ENCODE results near the gene ZMYND8. TPM values are rescaled to one million over a fixed set of nuclear protein-coding genes. Genes with fewer than 3 reads are reported as not detected.
"Not testable (repeated sequence)": the region's sequence is repeated elsewhere in the genome, so short reads cannot be mapped to it uniquely, and the experiment has no call there.

ZMYND8 gene
- total RNA-seq, 1 experiment from 2014 or later: 50.7 TPM

- TF ChIP-seq TCF7L2 (IDR thresholded peaks at IDR 0.05; ENCODE audit: low read depth, low read length) (no peak), POLR2AphosphoS5 (IDR thresholded peaks at IDR 0.05; ENCODE audit: low read depth, low read length) (no peak), SIN3A (IDR thresholded peaks at IDR 0.05; ENCODE audit: borderline replicate concordance, insufficient read depth, low read depth, low read length) (no peak), CTCF (IDR thresholded peaks at IDR 0.05) (no peak)
- TF ChIP-seq, protein P1, sequence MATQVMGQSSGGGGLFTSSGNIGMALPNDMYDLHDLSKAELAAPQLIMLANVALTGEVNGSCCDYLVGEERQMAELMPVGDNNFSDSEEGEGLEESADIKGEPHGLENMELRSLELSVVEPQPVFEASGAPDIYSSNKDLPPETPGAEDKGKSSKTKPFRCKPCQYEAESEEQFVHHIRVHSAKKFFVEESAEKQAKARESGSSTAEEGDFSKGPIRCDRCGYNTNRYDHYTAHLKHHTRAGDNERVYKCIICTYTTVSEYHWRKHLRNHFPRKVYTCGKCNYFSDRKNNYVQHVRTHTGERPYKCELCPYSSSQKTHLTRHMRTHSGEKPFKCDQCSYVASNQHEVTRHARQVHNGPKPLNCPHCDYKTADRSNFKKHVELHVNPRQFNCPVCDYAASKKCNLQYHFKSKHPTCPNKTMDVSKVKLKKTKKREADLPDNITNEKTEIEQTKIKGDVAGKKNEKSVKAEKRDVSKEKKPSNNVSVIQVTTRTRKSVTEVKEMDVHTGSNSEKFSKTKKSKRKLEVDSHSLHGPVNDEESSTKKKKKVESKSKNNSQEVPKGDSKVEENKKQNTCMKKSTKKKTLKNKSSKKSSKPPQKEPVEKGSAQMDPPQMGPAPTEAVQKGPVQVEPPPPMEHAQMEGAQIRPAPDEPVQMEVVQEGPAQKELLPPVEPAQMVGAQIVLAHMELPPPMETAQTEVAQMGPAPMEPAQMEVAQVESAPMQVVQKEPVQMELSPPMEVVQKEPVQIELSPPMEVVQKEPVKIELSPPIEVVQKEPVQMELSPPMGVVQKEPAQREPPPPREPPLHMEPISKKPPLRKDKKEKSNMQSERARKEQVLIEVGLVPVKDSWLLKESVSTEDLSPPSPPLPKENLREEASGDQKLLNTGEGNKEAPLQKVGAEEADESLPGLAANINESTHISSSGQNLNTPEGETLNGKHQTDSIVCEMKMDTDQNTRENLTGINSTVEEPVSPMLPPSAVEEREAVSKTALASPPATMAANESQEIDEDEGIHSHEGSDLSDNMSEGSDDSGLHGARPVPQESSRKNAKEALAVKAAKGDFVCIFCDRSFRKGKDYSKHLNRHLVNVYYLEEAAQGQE (IDR thresholded peaks at IDR 0.05; ENCODE audit: insufficient read depth in 1 of 2, low read depth in 2 of 2, low read length in 1 of 2): no peak
- intact Hi-C loops (cut with micrococcal nuclease; ENCODE audit: unreplicated experiment) (no loop called here), in situ Hi-C loops (cut with HindIII; ENCODE audit: low pct_unique_long_range_greater_than_20kb, low sequenced_read_pairs) (no loop called here)
- ChIA-PET POLR2A (no interaction called here), CTCF (no interaction called here)
- H3K27ac ChIP-seq (ENCODE audit: low read length): no peak overlapping the region
- DNase-seq (ENCODE audit: low read depth, low spot score): no peak
- H3K4me3 ChIP-seq (ENCODE audit: low read depth in 2 of 2, low read length in 2 of 2): no peak overlapping the region
- H3K4me1 ChIP-seq (ENCODE audit: control insufficient read depth, insufficient read depth, low read length): no peaks in the 10 kb centered on the region
- no peak for ATAC-seq
- no peaks in the 10 kb centered on the region for H3K27me3 ChIP-seq (ENCODE audit: control insufficient read depth, insufficient read depth, low read length)
- BruUV-seq (replicated peaks): no TSS peak
- H3K36me3 ChIP-seq (ENCODE audit: control insufficient read depth, insufficient read depth, low read length): peaks cover 16% of the 10 kb centered on the region
- no peaks in the 10 kb centered on the region for H3K9me3 ChIP-seq (ENCODE audit: control insufficient read depth, insufficient read depth, low read depth, low read length)
Measured at GRCh38 chr20:47247972-47248371, 108.5 kb downstream of the ZMYND8 start.

- DNase-seq (ENCODE audit: low read depth, low spot score) (no peak), ATAC-seq (no peak)
- Histone ChIP-seq H3K36me3 (ENCODE audit: control insufficient read depth, insufficient read depth, low read length) (peaks cover 16% of the 10 kb centered on the region), H3K27me3 (ENCODE audit: control insufficient read depth, insufficient read depth, low read length) (no peaks in the 10 kb centered on the region), H3K27ac (ENCODE audit: low read length) (no peak overlapping the region), H3K9me3 (ENCODE audit: control insufficient read depth, insufficient read depth, low read depth, low read length) (no peaks in the 10 kb centered on the region), H3K4me3 (ENCODE audit: low read depth in 2 of 2, low read length in 2 of 2) (no peak overlapping the region), H3K4me1 (ENCODE audit: control insufficient read depth, insufficient read depth, low read length) (no peaks in the 10 kb centered on the region)
- ChIA-PET POLR2A (no interaction called here), CTCF (no interaction called here)
- in situ Hi-C loops (cut with HindIII; ENCODE audit: low pct_unique_long_range_greater_than_20kb, low sequenced_read_pairs): no loop called here
- no peak for TF ChIP-seq POLR2AphosphoS5 (IDR thresholded peaks at IDR 0.05; ENCODE audit: low read depth, low read length)
- TF ChIP-seq, protein P1 (IDR thresholded peaks at IDR 0.05; ENCODE audit: insufficient read depth in 1 of 2, low read depth in 2 of 2, low read length in 1 of 2): no peak
- no peak for TF ChIP-seq SIN3A (IDR thresholded peaks at IDR 0.05; ENCODE audit: borderline replicate concordance, insufficient read depth, low read depth, low read length)
- no peak for TF ChIP-seq TCF7L2 (IDR thresholded peaks at IDR 0.05; ENCODE audit: low read depth, low read length)
- no peak for TF ChIP-seq CTCF (IDR thresholded peaks at IDR 0.05)
- no TSS peak for BruUV-seq (replicated peaks)
- intact Hi-C loops (cut with micrococcal nuclease; ENCODE audit: unreplicated experiment): no loop called here
Measured at GRCh38 chr20:47246061-47246777, 110.3 kb downstream of the ZMYND8 start.

DNA sequence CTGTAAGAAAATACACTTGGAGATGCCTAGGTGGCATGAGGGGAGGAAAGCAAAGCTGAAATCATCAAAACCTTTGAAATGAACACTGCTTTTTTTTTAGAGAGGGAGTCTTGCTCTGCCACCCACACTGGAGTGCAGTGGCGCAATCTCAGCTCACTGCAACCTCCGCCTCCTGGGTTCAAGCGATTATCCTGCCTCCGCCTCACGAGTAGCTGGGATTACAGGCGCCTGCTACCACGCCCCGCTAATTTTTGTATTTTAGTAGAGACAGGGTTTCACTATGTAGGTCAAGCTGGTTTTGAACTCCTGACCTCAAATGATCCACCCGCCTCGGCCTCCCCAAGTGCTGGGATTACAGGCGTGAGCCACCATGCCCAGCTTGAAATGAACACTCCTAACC, 111.3 kb downstream of the ZMYND8 start:
- DNase-seq (ENCODE audit: low read depth, low spot score); H3K9me3 ChIP-seq (ENCODE audit: control insufficient read depth, insufficient read depth, low read depth, low read length); in situ Hi-C loops (cut with HindIII; ENCODE audit: low pct_unique_long_range_greater_than_20kb, low sequenced_read_pairs); ATAC-seq; H3K4me3 ChIP-seq (ENCODE audit: low read depth in 2 of 2, low read length in 2 of 2); intact Hi-C loops (cut with micrococcal nuclease; ENCODE audit: unreplicated experiment); H3K27me3 ChIP-seq (ENCODE audit: control insufficient read depth, insufficient read depth, low read length); H3K27ac ChIP-seq (ENCODE audit: low read length); POLR2A ChIA-PET; CTCF ChIA-PET; BruUV-seq (replicated peaks); H3K4me1 ChIP-seq (ENCODE audit: control insufficient read depth, insufficient read depth, low read length): not testable (repeated sequence)
- H3K36me3 ChIP-seq (ENCODE audit: control insufficient read depth, insufficient read depth, low read length): peaks cover 16% of the 10 kb centered on the region

Measured in Panc1 (cell line).